Lower leg skin (tissue), 3 donors: ENCODE data around the gene SCUBE1.

Source experiments
- POLR2A ChIP-seq, 2 donors: fragments of 450-650 bp; IDR thresholded peaks; one replicate each; pipeline ENCODE4 v1.6.1; 2016 to 2017; ENCODE audit warnings: antibody characterized with exemption in 2 of 2, mild to moderate bottlenecking in 1 of 2, moderate library complexity in 1 of 2
- TF ChIP-seq, protein P1 (sequence below), 3 donors: fragments of 450-650 bp; IDR thresholded peaks; one replicate each; pipeline ENCODE4 v1.5.1; 2016; ENCODE audit warnings: antibody characterized with exemption in 3 of 3, mild to moderate bottlenecking in 3 of 3, moderate library complexity in 2 of 3

DNA sequence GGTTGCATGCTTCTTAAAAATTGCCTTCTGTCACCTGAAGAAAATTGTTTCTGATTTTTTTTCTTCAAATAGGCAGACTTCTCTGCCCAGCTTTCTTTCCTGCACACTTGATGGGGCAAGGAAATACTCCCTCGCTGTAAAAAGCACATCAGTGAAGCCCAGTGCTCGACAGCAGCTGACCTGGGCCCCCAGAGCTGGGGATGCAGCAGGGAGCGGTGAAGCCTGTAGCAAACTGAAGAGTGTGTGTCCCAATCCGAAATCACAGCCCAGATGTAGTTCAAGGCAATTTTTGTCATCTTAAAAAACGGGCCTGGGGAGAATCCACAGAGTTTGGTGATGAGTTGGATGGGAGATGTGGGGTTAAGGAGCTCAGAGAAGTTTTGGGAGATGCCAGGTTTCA is 41.7 kb upstream of the SCUBE1 start:
- TF ChIP-seq, protein P1, sequence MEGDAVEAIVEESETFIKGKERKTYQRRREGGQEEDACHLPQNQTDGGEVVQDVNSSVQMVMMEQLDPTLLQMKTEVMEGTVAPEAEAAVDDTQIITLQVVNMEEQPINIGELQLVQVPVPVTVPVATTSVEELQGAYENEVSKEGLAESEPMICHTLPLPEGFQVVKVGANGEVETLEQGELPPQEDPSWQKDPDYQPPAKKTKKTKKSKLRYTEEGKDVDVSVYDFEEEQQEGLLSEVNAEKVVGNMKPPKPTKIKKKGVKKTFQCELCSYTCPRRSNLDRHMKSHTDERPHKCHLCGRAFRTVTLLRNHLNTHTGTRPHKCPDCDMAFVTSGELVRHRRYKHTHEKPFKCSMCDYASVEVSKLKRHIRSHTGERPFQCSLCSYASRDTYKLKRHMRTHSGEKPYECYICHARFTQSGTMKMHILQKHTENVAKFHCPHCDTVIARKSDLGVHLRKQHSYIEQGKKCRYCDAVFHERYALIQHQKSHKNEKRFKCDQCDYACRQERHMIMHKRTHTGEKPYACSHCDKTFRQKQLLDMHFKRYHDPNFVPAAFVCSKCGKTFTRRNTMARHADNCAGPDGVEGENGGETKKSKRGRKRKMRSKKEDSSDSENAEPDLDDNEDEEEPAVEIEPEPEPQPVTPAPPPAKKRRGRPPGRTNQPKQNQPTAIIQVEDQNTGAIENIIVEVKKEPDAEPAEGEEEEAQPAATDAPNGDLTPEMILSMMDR (IDR thresholded peaks at IDR 0.05) = no peak
- no peak for TF ChIP-seq POLR2A (IDR thresholded peaks at IDR 0.05)
